ENCODE measurements around the gene SLC16A10. TPM values are rescaled to one million over a fixed set of nuclear protein-coding genes. Genes with fewer than 3 reads are reported as not detected.

SLC16A10 gene
- total and polyA plus RNA-seq, 2 of the 8 experiments (the other 6 are each of a cell fraction or from before 2014, with no cell fraction given) = 18.6 to 23.2 TPM

DNA sequence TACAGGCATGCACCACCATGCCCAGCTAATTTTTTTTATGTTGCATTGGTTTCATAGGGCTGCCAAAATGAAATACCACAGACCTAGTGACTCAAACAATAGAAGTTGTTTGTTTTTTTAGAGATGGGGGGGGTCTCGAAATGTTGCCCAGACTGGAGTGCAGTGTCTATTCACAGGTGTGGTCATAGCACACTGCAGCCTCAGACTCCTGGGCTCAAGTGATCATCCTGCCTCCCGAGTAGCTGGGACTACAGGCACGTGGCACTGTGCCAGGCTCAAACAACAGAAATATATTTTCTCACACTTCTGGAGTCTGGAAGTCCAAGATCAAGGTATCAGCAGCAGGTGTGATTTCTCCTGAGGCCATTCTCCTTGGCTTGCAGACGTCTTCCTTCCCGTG, 6.6 kb upstream of the SLC16A10 start:
- Histone ChIP-seq H3K4ac (replicated peaks; ENCODE audit: insufficient read length, low read depth, low read length) (no peak overlapping the region), H4K91ac (replicated peaks; ENCODE audit: insufficient read length, low read length) (no peak overlapping the region), H3K23ac (ENCODE audit: insufficient read length) (no peak overlapping the region), H4K20me1 (replicated peaks in 1 of 2; ENCODE audit: control insufficient read depth in 1 of 2, insufficient read depth in 2 of 2, low read length in 2 of 2) (no peaks in the 10 kb centered on the region), H3K4me1 (replicated peaks in 1 of 4; ENCODE audit: control insufficient read depth in 3 of 4, insufficient read depth in 4 of 4, low read length in 3 of 4) (no peaks in the 10 kb centered on the region), H2BK20ac (ENCODE audit: low read length) (no peak overlapping the region), H3K56ac (replicated peaks; ENCODE audit: insufficient read length, low read depth, low read length) (no peak overlapping the region), H2BK5ac (ENCODE audit: low read depth, low read length) (no peak overlapping the region), H3K14ac (ENCODE audit: insufficient read length) (no peak overlapping the region), H3K79me2 (ENCODE audit: control insufficient read depth in 1 of 2, insufficient read depth in 2 of 2, low read length in 2 of 2) (no peaks in the 10 kb centered on the region), H3K4me2 (ENCODE audit: insufficient read depth in 1 of 2, low read depth in 2 of 2, low read length in 2 of 2) (no peak overlapping the region), H3K27me3 (replicated peaks in 1 of 4; ENCODE audit: control insufficient read depth in 3 of 4, extremely low read depth in 1 of 4, insufficient read depth in 3 of 4, low read length in 3 of 4) (no peaks in the 10 kb centered on the region; a peak in 1 of 7 replicates), H4K8ac (ENCODE audit: extremely low read depth, insufficient read depth, low read length) (no peak overlapping the region), H3K9me3 (ENCODE audit: insufficient read depth in 2 of 2, low read depth in 1 of 2, low read length in 1 of 2) (no peaks in the 10 kb centered on the region), H3K23me2 (ENCODE audit: low read depth, low read length) (no peaks in the 10 kb centered on the region), H3K27ac (ENCODE audit: low read depth, low read length) (no peak overlapping the region), H3K79me1 (ENCODE audit: low read depth, low read length) (no peaks in the 10 kb centered on the region), H3K4me3 (ENCODE audit: extremely low read depth in 1 of 4, insufficient read depth in 2 of 4, low read depth in 3 of 4, low read length in 4 of 4) (no peak overlapping the region), H2BK120ac (replicated peaks; ENCODE audit: low read depth, low read length) (no peak overlapping the region), H4K5ac (ENCODE audit: insufficient read length, low read depth, low read length) (no peak overlapping the region), H2BK12ac (ENCODE audit: low read depth, low read length) (no peak overlapping the region), H3K9ac (replicated peaks in 1 of 4; ENCODE audit: extremely low read depth in 1 of 4, low read depth in 3 of 4, low read length in 3 of 4) (no peak overlapping the region), H3K36me3 (ENCODE audit: control insufficient read depth in 2 of 4, insufficient read depth in 4 of 4, low read length in 3 of 4) (no peaks in the 10 kb centered on the region), H2AFZ (ENCODE audit: low read length) (no peak overlapping the region; the same call in 1 of the 2 replicates), H3K18ac (ENCODE audit: extremely low read depth, low read length) (no peak overlapping the region), H2AK5ac (ENCODE audit: low read depth, low read length) (no peak overlapping the region), H2BK15ac (ENCODE audit: low read length) (no peak overlapping the region)
- ChIA-PET POLR2A (ENCODE audit: partially characterized antibody) (no interaction called here), CTCF (ENCODE audit: partially characterized antibody) (interaction anchor here (0.7 kb wide), 1 partner anchor 9 kb away, joined by 3 read pairs; no protein-coding TSS in a partner anchor)
- 85% methylated on average over 5 of the region's 5 CpGs; no CpG with 5 or more reads in 1 of the 2 experiments for WGBS, 2 experiments (ENCODE audit: extremely low coverage in 1 of 2, insufficient coverage in 1 of 2, insufficient read length in 1 of 2, insufficient replicate concordance in 2 of 2, low coverage in 1 of 2, low lambda C conversion rate in 2 of 2, missing lambda C conversion rate in 1 of 2)
- no peak for FAIRE-seq
- DNase-seq (ENCODE audit: low read depth in 1 of 2, low spot score in 2 of 2) = no peak
- TF ChIP-seq SIRT6 (IDR thresholded peaks at IDR 0.05; ENCODE audit: low read length) = no peak
- no peak for TF ChIP-seq TCF12 (IDR thresholded peaks at IDR 0.05; ENCODE audit: low read depth, low read length)
- no peak for TF ChIP-seq NANOG (IDR thresholded peaks at IDR 0.05; ENCODE audit: insufficient read depth, low read depth, low read length, poor library complexity, severe bottlenecking)
- TF ChIP-seq CBX5 (IDR thresholded peaks at IDR 0.05; ENCODE audit: low read depth, low read length) = no peak
